SK-N-SH (cell line): ENCODE measurements around the gene LILRB3. TPM values are rescaled to one million over a fixed set of nuclear protein-coding genes. Genes with fewer than 3 reads are reported as not detected.

Source experiments
- CHD2 ChIP-seq: fragments of 150-350 bp; IDR thresholded peaks from 2 replicates; pipeline ENCODE4 v1.6.1; 2018; ENCODE audit warnings: low read length; ENCODE audit not compliant: partially characterized antibody
- CTCF ChIP-seq: fragments of 200-600 bp; sonication (generic); IDR thresholded peaks from 2 replicates; pipeline ENCODE4 v1.6.1; 2017; ENCODE audit warnings: antibody characterized with exemption, mild to moderate bottlenecking, moderate library complexity
- EP300 ChIP-seq, 2 experiments: IDR thresholded peaks; 2 replicates each; pipeline versions ENCODE4 v1.4.0 to v1.6.1; 2012; ENCODE audit warnings: borderline replicate concordance in 1 of 2, low read depth in 1 of 2, low read length in 1 of 2
- EZH2phosphoT487 ChIP-seq: fragments of 200-600 bp; sonication (generic); IDR thresholded peaks from 2 replicates; pipeline ENCODE4 v1.6.1; 2017; ENCODE audit warnings: low read depth, mixed run types, mild to moderate bottlenecking, antibody characterized with exemption, moderate library complexity, borderline replicate concordance
- FOSL2 ChIP-seq: IDR thresholded peaks from 2 replicates; pipeline ENCODE4 v1.4.0; 2012; ENCODE audit warnings: low read depth, mild to moderate bottlenecking, moderate library complexity, borderline replicate concordance
- FOXM1 ChIP-seq: IDR thresholded peaks from 2 replicates; pipeline ENCODE4 v1.4.0; 2012; ENCODE audit warnings: low read depth, mild to moderate bottlenecking
- MEF2A ChIP-seq: IDR thresholded peaks from 2 replicates; pipeline ENCODE4 v1.4.0; 2012; ENCODE audit warnings: low read depth, borderline replicate concordance
- NRF1 ChIP-seq: IDR thresholded peaks from 2 replicates; pipeline ENCODE4 v1.6.1; 2012; ENCODE audit warnings: low read depth, mild to moderate bottlenecking, low read length
- RAD21 ChIP-seq: IDR thresholded peaks from 2 replicates; pipeline ENCODE4 v1.6.1; 2012; ENCODE audit warnings: mild to moderate bottlenecking, low read length
- RFX5 ChIP-seq: IDR thresholded peaks from 2 replicates; pipeline ENCODE4 v1.6.1; 2012; ENCODE audit warnings: mild to moderate bottlenecking, improper control_type of control experiment, low read length
- RXRA ChIP-seq: IDR thresholded peaks from 2 replicates; pipeline ENCODE4 v1.4.0; 2012; ENCODE audit warnings: low read depth, mild to moderate bottlenecking, borderline replicate concordance
- SIN3A ChIP-seq: IDR thresholded peaks from 2 replicates; pipeline ENCODE4 v1.6.1; 2012; ENCODE audit warnings: low read depth, mild to moderate bottlenecking, low read length, moderate library complexity, borderline replicate concordance
- SMC3 ChIP-seq: IDR thresholded peaks from 2 replicates; pipeline ENCODE4 v1.6.1; 2012; ENCODE audit warnings: low read depth, low read length, improper control_type of control experiment
- TAF1 ChIP-seq: IDR thresholded peaks from 2 replicates; pipeline ENCODE4 v1.6.1; 2012; ENCODE audit warnings: low read depth, mild to moderate bottlenecking, low read length, moderate library complexity, borderline replicate concordance
- YY1 ChIP-seq: IDR thresholded peaks from 2 replicates; pipeline ENCODE4 v1.4.0; 2012; ENCODE audit warnings: low read depth, mild to moderate bottlenecking
- ZBTB33 ChIP-seq: IDR thresholded peaks from 2 replicates; pipeline ENCODE4 v1.4.0; 2012; ENCODE audit warnings: low read depth, borderline replicate concordance
- polyA plus RNA-seq, 3 experiments: library from polyadenylated mRNA; depleted of rRNA; stranded (reverse); fragments of >200 nt; gene quantifications; 2 replicates each; pipeline ENCODE4 v1.2.3, GENCODE V29; 2012
- TF ChIP-seq, protein P1 (sequence below): fragments of 150-350 bp; IDR thresholded peaks from 2 replicates; pipeline ENCODE4 v1.6.1; 2016; ENCODE audit warnings: mild to moderate bottlenecking, low read depth, low read length
- TF ChIP-seq, protein P2 (sequence below): IDR thresholded peaks from 2 replicates; pipeline ENCODE4 v1.6.1; 2012; ENCODE audit warnings: mild to moderate bottlenecking, low read depth, low read length, moderate library complexity

The LILRB3 gene
- polyA plus RNA-seq, 1 of the 3 experiments (the other 2 are of a cell fraction) = not detected

DNA sequence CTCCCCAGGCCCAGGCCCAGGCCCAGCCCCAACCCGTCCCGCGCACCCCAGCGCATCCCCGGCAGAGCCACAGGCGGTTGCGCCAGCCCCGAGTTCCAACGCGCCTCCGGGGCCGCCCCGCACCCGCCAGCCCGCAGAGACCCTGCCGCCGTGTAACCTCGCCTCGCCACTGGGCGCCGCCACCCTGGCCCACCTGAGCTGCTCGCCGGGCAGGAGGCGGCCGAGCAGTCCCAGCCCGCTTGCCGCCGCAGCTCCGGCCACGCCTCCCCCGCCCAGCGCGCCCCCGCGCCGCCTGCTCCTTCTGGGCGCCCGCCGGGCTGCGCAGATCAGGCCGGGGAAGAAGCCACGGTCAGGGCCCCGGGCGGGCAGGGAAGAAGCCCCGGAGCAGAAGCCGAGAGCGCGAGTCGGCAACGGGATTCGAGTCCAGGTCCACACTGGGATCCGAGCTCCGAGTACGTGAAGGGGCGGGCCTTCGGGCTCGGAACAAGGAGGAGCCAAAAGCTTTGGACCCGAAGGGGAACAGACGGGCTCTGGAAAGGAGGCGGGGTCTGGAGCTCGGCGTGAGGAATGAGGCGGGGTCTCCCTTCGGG, 33.6 kb downstream of the LILRB3 start, which contains the start of gene MBOAT7 (continued):
- TF ChIP-seq EP300 (IDR thresholded peaks at IDR 0.05; ENCODE audit: borderline replicate concordance in 1 of 2, low read depth in 1 of 2, low read length in 1 of 2) = no peak
- peak; percentile 26; the same call in 1 of the 2 replicates for TF ChIP-seq SIN3A
- TF ChIP-seq, protein P1, sequence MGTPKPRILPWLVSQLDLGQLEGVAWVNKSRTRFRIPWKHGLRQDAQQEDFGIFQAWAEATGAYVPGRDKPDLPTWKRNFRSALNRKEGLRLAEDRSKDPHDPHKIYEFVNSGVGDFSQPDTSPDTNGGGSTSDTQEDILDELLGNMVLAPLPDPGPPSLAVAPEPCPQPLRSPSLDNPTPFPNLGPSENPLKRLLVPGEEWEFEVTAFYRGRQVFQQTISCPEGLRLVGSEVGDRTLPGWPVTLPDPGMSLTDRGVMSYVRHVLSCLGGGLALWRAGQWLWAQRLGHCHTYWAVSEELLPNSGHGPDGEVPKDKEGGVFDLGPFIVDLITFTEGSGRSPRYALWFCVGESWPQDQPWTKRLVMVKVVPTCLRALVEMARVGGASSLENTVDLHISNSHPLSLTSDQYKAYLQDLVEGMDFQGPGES = no peak
- TF ChIP-seq RAD21 = no peak
- no peak for TF ChIP-seq FOSL2
- peak; percentile 33 for TF ChIP-seq CTCF
- TF ChIP-seq NRF1 = no peak; the same call in 1 of the 2 replicates
- no peak; the same call in 1 of the 2 replicates for TF ChIP-seq SMC3
- TF ChIP-seq MEF2A = no peak
- no peak for TF ChIP-seq YY1
- TF ChIP-seq, protein P2, sequence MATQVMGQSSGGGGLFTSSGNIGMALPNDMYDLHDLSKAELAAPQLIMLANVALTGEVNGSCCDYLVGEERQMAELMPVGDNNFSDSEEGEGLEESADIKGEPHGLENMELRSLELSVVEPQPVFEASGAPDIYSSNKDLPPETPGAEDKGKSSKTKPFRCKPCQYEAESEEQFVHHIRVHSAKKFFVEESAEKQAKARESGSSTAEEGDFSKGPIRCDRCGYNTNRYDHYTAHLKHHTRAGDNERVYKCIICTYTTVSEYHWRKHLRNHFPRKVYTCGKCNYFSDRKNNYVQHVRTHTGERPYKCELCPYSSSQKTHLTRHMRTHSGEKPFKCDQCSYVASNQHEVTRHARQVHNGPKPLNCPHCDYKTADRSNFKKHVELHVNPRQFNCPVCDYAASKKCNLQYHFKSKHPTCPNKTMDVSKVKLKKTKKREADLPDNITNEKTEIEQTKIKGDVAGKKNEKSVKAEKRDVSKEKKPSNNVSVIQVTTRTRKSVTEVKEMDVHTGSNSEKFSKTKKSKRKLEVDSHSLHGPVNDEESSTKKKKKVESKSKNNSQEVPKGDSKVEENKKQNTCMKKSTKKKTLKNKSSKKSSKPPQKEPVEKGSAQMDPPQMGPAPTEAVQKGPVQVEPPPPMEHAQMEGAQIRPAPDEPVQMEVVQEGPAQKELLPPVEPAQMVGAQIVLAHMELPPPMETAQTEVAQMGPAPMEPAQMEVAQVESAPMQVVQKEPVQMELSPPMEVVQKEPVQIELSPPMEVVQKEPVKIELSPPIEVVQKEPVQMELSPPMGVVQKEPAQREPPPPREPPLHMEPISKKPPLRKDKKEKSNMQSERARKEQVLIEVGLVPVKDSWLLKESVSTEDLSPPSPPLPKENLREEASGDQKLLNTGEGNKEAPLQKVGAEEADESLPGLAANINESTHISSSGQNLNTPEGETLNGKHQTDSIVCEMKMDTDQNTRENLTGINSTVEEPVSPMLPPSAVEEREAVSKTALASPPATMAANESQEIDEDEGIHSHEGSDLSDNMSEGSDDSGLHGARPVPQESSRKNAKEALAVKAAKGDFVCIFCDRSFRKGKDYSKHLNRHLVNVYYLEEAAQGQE = no peak
- peak; percentile 10 for TF ChIP-seq CHD2
- TF ChIP-seq TAF1 = 0 out of 2 replicates have a peak, but pooled peaks have one; percentile 55
- TF ChIP-seq FOXM1 = no peak
- no peak for TF ChIP-seq RXRA
- TF ChIP-seq ZBTB33 = no peak
- no peak for TF ChIP-seq RFX5
- no peak for TF ChIP-seq EZH2phosphoT487
